K562 (cell line): ENCODE measurements around the gene FMN2. TPM values are rescaled to one million over a fixed set of nuclear protein-coding genes. Genes with fewer than 3 reads are reported as not detected.

Experiments used
- ASH1L ChIP-seq: fragments of 450-650 bp; IDR thresholded peaks from 2 replicates; pipeline ENCODE4 v1.6.1; 2018; ENCODE audit warnings: borderline replicate concordance, mild to moderate bottlenecking, low read depth; ENCODE audit not compliant: partially characterized antibody
- CCAR2 ChIP-seq: fragments of 200-400 bp; formaldehyde crosslinking; IDR thresholded peaks from 2 replicates; pipeline ENCODE4 v1.6.1; 2017; ENCODE audit warnings: mild to moderate bottlenecking, low read depth, low read length
- ETV6 ChIP-seq, 3 experiments: fragments of 150-350 bp in 1 of 3; sonication (generic) in 1 of 3; formaldehyde crosslinking in 1 of 3; IDR thresholded peaks; 2 replicates each; pipeline versions ENCODE4 v1.6.1 to v1.8.0; 2014 to 2022; ENCODE audit warnings: borderline replicate concordance in 2 of 3, low read depth in 2 of 3, antibody characterized with exemption in 1 of 3, low read length in 1 of 3, mild to moderate bottlenecking in 1 of 3, missing genetic modification reagents in 1 of 3
- MECOM ChIP-seq: fragments of 250-450 bp; sonication (Bioruptor Pico); IDR thresholded peaks from 2 replicates; pipeline ENCODE4 v1.8.0; 2022; ENCODE audit warnings: inconsistent platforms
- MYC ChIP-seq, 2 experiments: fragments of 250-450 bp in 1 of 2; sonication (Bioruptor Pico) in 1 of 2; IDR thresholded peaks; 2 replicates each; pipeline versions ENCODE4 v1.5.1 to v1.6.1; 2012 to 2021; ENCODE audit warnings: low read depth in 2 of 2, borderline replicate concordance in 1 of 2, improper control_type of control experiment in 1 of 2, low read length in 1 of 2, mild to moderate bottlenecking in 1 of 2, moderate library complexity in 1 of 2
- SOX6 ChIP-seq: fragments of 450-650 bp; IDR thresholded peaks from 2 replicates; pipeline ENCODE4 v1.6.1; 2014; ENCODE audit warnings: mild to moderate bottlenecking
- ZBTB9 ChIP-seq: fragments of 450-650 bp; formaldehyde crosslinking; IDR thresholded peaks from 2 replicates; pipeline ENCODE4 v1.4.0; 2020; ENCODE audit warnings: mild to moderate bottlenecking, moderate library complexity
- ZNF717 ChIP-seq: fragments of 250-450 bp; sonication (Bioruptor Pico); IDR thresholded peaks from 2 replicates; pipeline ENCODE4 v1.5.0; 2021
- polyA plus RNA-seq, 8 experiments: library from polyadenylated mRNA; depleted of rRNA in 4 of 8; stranded (reverse) in 5 of 8; unstranded in 3 of 8; fragments of >200 nt; fragmentation: Nextera tagmentation in 2 of 8; fragmentation: Illumina TruSeq in 1 of 8; extraction: Ambion mirVana in 2 of 8; extraction: Trizol in 1 of 8; gene quantifications; 2 replicates each; pipeline versions ENCODE4 v1.2.1 to v1.2.3, GENCODE V29; 2011 to 2014; ENCODE audit warnings: inconsistent platforms in 1 of 8, missing spikeins in 1 of 8
- total RNA-seq, 7 experiments: library from RNA; depleted of rRNA in 6 of 7; stranded (reverse); fragments of >200 nt in 6 of 7; fragmentation: Illumina TruSeq in 2 of 7; extraction: Trizol in 2 of 7; gene quantifications; 2 replicates each; pipeline versions ENCODE4 v1.2.1 to v1.2.3, GENCODE V29; 2011 to 2021; ENCODE audit warnings: low replicate concordance in 1 of 7
- TF ChIP-seq, protein P1 (sequence below): sonication (generic); formaldehyde crosslinking; IDR thresholded peaks from 2 replicates; pipeline ENCODE4 v1.4.0; 2020; ENCODE audit warnings: mild to moderate bottlenecking, missing genetic modification reagents

The FMN2 gene
- total and polyA plus RNA-seq, 9 of the 15 experiments (the other 6 are each of a cell fraction or from before 2014, with no cell fraction given) = 0.15 to 0.45 (median 0.16) TPM; not detected in 3

GRCh38 chr1:240234485-240235210 is 143.0 kb downstream of the FMN2 start (continued):
- TF ChIP-seq CCAR2 = no peak
- no peak for TF ChIP-seq SOX6
- no peak for TF ChIP-seq ETV6 (IDR thresholded peaks at IDR 0.05; ENCODE audit: borderline replicate concordance in 1 of 2, low read depth in 2 of 2, low read length in 1 of 2)
- TF ChIP-seq ETV6 (CRISPR knock-in tag; IDR thresholded peaks at IDR 0.05; ENCODE audit: borderline replicate concordance) = no peak
- TF ChIP-seq MECOM = no peak
- TF ChIP-seq ZBTB9 (CRISPR knock-in tag) = no peak
- TF ChIP-seq ASH1L = no peak
- TF ChIP-seq, protein P1, sequence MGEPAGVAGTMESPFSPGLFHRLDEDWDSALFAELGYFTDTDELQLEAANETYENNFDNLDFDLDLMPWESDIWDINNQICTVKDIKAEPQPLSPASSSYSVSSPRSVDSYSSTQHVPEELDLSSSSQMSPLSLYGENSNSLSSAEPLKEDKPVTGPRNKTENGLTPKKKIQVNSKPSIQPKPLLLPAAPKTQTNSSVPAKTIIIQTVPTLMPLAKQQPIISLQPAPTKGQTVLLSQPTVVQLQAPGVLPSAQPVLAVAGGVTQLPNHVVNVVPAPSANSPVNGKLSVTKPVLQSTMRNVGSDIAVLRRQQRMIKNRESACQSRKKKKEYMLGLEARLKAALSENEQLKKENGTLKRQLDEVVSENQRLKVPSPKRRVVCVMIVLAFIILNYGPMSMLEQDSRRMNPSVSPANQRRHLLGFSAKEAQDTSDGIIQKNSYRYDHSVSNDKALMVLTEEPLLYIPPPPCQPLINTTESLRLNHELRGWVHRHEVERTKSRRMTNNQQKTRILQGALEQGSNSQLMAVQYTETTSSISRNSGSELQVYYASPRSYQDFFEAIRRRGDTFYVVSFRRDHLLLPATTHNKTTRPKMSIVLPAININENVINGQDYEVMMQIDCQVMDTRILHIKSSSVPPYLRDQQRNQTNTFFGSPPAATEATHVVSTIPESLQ (CRISPR knock-in tag) = no peak
- TF ChIP-seq MYC (IDR thresholded peaks at IDR 0.05; ENCODE audit: low read depth, low read length) = no peak
- TF ChIP-seq MYC (CRISPR knock-in tag; IDR thresholded peaks at IDR 0.05; ENCODE audit: borderline replicate concordance, low read depth) = no peak
- no peak for TF ChIP-seq ZNF717 (CRISPR knock-in tag)
